Suprapubic skin (tissue), 4 donors: ENCODE measurements around the gene MYADM.

Source experiments
- POLR2A ChIP-seq, 2 donors: fragments of 450-650 bp; IDR thresholded peaks; one replicate each; pipeline ENCODE4 v1.6.1; 2017; ENCODE audit warnings: antibody characterized with exemption in 2 of 2, mild to moderate bottlenecking in 2 of 2, moderate library complexity in 2 of 2
- POLR2AphosphoS5 ChIP-seq, 3 donors: sonication (generic); formaldehyde crosslinking; IDR thresholded peaks; one replicate each; pipeline ENCODE4 v1.6.1; 2017; ENCODE audit warnings: antibody characterized with exemption in 3 of 3

GRCh38 chr19:53915000-53915399 lies 47.3 kb downstream of the MYADM start:
- TF ChIP-seq POLR2AphosphoS5 (IDR thresholded peaks at IDR 0.05) (no peak), POLR2A (IDR thresholded peaks at IDR 0.05) (no peak)
